ENCODE measurements around the gene KIF16B.
"Not testable (repeated sequence)": the region's sequence is repeated elsewhere in the genome, so short reads cannot be mapped to it uniquely, and the experiment has no call there.

Gene KIF16B

GRCh38 chr20:16475225-16475624 is 98.0 kb downstream of the KIF16B start:
- no peak for DNase-seq

DNA sequence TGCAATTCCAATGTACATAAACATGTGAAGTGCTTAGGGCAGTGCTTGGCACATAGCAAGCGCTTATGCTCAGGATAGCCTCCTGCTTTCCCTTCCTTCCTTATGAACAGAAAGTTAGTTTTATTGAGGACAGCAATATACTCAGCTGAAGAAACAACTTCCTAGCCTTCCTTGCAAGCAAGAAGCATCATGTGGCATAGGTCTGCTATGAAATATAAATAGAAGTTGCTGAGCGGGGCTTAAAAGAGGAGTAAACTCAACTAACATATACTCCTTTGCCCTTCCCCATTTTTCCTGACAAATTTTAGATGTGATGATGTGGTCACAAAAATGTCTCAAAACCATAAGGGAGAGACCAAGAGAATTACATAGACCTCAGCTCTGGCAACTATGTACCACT is 98.9 kb downstream of the KIF16B start:
- no peak for DNase-seq

DNA sequence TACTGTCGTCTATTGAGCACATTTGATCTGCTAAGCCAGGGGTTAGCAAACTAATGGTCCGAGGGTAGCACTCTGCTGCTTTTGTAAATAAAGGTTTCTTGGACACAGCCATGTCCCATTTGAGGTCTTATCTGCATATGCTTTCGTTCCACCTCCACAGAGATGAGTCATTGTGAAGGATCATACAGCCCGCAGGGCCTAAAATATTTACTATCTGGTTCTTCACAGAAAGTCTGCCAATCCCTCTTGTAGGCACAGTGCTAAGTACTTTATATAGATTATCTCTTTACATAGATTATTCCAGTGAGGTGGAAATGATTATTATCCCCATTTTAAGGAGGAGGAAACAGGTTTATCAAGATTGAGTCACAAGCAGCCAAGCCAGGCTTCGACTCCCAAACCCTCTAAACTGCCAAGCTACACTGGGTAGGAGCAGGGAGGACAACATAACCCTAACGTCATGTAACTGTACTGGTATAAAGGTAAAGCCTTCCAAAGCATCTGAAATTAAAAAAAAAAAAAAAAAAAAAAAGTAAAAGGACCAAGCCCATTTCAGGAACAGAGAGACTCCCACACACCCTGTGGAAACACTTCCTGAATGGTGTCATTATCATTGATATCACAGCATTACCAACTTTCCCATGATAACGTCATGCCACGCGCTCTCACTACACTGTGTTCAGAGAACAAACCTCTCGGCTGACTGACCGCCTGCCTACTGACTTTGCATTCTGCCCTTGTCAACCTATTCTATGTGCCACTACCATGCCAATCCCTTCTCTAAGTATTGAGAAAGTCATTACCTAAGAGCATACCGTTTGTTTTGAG is 101.0 kb downstream of the KIF16B start:
- DNase-seq, result no peak

DNA sequence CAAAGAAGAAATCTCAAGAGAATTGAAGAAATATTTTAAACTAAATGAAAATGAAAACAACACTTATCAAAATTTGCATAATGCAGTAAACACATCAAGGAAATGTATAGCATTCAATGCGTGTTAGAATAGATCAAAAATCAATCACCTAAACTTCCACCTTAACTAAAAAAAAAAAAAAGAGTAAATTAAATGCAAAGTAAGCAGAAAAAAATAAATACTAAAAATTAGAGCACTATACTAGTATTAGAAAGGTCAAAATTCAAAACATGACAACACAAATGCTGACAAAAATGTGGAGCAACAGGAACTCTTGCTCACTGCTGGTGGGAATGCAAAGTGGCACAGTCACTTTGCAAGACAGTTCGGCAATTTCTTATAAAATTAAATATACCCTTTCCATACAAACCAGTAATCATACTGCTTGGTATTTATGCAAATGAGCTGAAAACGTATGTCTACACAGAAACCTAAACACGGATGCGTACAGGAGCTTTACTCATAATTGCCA is 103.8 kb downstream of the KIF16B start:
- DNase-seq, result no peak

- DNase-seq, result no peak
These were observed 110.5 kb downstream of the KIF16B start for GRCh38 chr20:16462711-16463110.

DNA sequence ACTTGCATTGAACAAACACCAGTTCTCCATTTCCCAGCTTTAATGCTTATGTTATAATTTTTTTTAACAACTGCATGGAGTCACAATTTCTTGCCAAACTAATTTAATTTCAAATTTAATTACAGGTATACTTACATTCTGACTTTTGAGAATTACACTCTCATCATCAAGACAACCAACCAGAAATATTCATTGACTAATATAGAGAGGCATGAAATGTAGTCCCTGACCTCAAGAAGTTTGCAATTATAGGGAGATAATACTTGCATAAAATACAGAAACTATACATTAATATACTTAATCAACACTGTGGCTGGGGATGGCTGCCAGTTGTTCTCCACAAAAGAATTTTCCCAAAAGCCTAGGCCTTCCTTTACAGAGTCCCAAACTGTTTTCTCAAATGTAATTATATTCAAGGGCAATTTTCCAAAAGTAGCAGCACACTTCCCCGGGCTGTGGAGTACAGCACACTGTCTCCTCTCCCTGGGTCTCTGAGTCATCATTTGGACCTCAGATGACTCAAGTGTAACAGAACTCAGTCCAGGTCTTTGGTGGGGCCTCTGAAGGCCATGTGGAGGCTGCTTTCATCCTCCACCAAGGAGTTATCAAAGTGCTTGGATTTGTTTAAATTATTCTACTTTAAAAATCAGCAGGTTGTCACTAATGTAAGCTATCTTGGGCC is 114.1 kb downstream of the KIF16B start:
- no peak for DNase-seq

GRCh38 chr20:16457514-16457913 is 115.7 kb downstream of the KIF16B start:
- DNase-seq, result no peak

- no peak for DNase-seq
These were observed 117.9 kb downstream of the KIF16B start for GRCh38 chr20:16455324-16455723.

DNA sequence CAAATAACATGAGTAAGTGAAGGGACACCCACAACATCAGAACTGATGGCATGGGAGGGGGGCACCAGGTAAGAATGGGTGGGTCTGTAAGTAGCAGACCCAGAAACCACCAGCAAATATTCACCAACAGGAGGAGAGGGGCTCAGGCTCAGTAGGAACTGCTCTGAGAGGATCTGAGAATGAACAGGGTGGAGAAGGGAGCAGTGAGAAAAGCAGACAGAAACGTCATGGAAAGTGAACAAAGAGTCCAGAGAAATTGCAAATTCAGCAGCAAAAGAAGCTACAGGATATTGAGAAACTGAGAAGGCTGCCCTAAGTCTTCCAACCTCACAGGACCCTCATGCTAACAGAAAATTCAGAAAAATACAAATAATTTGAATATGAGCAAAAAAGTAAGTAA is 121.3 kb downstream of the KIF16B start:
- DNase-seq, result no peak

DNA sequence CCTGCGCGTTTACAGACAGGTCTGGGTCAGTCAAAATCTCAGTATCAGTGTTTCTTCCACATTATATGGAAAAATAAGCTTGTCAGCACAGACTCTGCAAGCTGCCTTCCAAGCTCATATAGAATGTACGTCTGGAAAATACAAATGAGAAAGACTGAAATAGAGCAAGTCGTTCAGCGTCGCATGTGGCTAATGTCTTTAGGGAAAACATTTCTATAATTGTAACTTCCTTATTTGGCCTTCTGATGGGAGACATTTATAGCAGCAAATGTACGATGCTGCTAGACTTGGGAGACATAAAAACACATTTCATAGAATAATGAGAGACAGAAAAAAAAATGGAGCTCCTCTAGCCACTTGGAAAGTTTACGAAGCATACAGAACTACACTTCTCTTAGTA is 122.2 kb downstream of the KIF16B start:
- DNase-seq, result no peak

DNA sequence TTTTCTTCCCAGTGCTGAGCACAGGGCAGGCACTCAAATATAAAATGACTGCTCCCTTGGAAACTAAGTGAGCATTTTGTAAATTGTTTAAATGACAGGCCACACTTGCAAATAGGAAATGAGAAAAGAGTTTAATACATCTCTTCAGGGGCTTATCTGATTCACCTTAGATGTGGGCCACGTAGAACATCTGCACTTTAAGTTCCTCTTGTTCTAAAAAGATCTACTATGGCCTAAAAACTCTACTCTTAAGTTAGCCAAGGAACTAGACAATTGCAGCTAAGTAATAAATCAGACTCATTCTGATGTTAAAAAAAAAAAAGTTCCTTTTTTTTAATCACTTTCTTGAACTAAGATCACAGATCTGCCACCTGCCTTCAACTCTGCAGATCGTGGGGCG is 126.3 kb downstream of the KIF16B start:
- DNase-seq, result no peak

DNA sequence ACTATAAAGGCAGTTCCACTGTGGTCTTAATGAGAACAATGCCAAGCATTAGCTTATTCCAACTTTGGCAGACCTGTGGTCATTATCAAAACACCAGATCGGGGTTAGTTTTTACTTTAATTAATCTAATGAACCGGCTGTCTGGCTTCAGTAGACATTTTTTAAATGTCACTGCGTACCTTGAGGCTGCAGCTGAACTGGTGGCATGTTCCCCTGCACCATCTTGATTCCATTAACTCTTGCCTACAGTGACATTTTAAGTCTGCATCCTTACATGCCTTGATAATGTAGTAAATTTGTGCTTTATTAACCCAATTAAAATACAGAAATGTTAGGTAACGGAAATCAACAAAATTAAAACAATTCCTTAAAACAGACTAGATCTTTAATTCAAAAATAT is 127.0 kb downstream of the KIF16B start:
- DNase-seq, result no peak

DNA sequence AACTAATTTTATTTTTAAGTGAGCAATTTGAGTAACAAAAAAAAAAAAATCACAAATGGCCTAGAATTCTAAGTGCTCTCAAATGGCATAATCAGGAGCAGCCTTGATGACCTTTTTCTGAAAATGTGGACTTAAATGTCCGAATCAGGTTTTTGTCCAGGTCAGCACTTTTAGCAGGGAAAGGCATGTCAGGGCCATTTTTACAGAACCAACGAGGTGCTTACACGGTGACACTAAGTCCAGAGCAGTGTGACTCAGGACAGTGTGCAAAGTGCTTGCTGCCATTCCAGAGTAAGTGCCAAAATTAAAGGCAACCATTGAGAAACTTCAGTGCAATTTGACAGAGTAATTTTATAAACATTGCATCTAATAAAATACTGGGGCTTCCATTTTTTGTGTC is 127.8 kb downstream of the KIF16B start:
- DNase-seq, result no peak

- DNase-seq, result no peak
These were observed 129.0 kb downstream of the KIF16B start for GRCh38 chr20:16444057-16444777.

- no peak for DNase-seq
These were observed 131.6 kb downstream of the KIF16B start for GRCh38 chr20:16441546-16442164.

- no peak for DNase-seq
These were observed 132.6 kb downstream of the KIF16B start for GRCh38 chr20:16440686-16441085.

- DNase-seq, result not testable (repeated sequence)
These were observed 133.7 kb downstream of the KIF16B start for GRCh38 chr20:16439540-16439939.

DNA sequence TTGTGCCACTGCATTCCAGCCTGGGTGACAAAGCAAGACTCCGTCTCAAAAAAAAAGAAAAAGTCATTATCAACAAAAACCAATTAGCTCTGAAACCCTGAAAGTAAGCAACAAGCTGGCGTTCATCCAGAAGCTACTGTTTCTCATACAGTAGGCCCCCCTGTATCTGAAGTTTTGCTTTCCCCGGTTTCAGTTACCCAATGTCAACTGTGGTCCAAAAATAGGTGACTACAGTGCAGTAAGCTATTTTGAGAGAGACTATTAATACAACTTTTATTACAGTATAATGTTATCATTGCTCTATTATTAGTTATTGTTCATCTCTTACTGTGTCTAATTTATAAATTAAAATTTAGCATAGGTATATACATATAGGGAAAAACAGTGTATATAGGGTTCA is 135.1 kb downstream of the KIF16B start:
- no peak for DNase-seq

GRCh38 chr20:16437387-16437996 is 135.8 kb downstream of the KIF16B start:
- no peak for DNase-seq

- DNase-seq, result peak in 2 of 4 experiments; percentile 8 to 23
These were observed 139.1 kb downstream of the KIF16B start for GRCh38 chr20:16434062-16434664.

DNA sequence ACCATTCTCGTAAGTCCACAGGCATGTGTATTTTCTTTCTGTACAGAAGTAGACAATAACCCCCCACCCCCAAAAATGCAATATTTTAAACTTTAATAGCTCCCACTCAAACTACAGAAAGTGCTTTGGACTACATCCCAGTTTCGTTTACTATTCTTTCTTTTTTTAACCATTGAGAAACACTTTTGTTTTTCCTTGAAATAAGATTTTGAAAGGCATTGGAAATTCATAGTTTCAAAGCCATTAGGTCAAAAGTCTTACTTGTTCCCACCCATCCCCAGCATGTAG is 140.0 kb downstream of the KIF16B start:
- DNase-seq, result no peak
